Cerebellar cortex (tissue), 1 donor: ENCODE results near the gene PRDM4.
A peak's percentile ranks its signal among the peaks of the same experiment; 100 is the strongest.

Experiments used
- DNase-seq: peaks from one replicate; pipeline ENCODE4 v3.0.0-alpha.2; 2015; ENCODE audit warnings: low spot score

The PRDM4 gene

GRCh38 chr12:107760809-107761501 lies at the start of gene PRDM4:
PRDM4 (minus strand) TSS chr12:107761137; CDS start chr12:107760515, 622 bp downstream.
- DNase-seq = peak; percentile 92

- no peak for DNase-seq
These were observed 46.7 kb upstream of the PRDM4 start for GRCh38 chr12:107807471-107808150.

- no peak for DNase-seq
These were observed 44.7 kb upstream of the PRDM4 start for GRCh38 chr12:107805488-107806180.

GRCh38 chr12:107803092-107803491 lies 42.2 kb upstream of the PRDM4 start:
- DNase-seq = no peak

GRCh38 chr12:107801150-107801549 lies 40.2 kb upstream of the PRDM4 start:
- DNase-seq = no peak

GRCh38 chr12:107798580-107798979 lies 37.6 kb upstream of the PRDM4 start:
- no peak for DNase-seq

- DNase-seq = no peak
These were observed 33.5 kb upstream of the PRDM4 start for GRCh38 chr12:107794451-107794850.

- no peak for DNase-seq
These were observed 30.6 kb upstream of the PRDM4 start for GRCh38 chr12:107791465-107792089.

- DNase-seq = no peak
These were observed 27.9 kb upstream of the PRDM4 start for GRCh38 chr12:107788690-107789458.

- DNase-seq = no peak
These were observed 27.3 kb upstream of the PRDM4 start for GRCh38 chr12:107788281-107788680.

GRCh38 chr12:107783406-107784376 lies 22.8 kb upstream of the PRDM4 start:
- no peak for DNase-seq

- no peak for DNase-seq
These were observed 21.1 kb upstream of the PRDM4 start for GRCh38 chr12:107782067-107782466.

- no peak for DNase-seq
These were observed 19.4 kb upstream of the PRDM4 start for GRCh38 chr12:107780298-107780697.

GRCh38 chr12:107779077-107779831 lies 18.3 kb upstream of the PRDM4 start:
- DNase-seq = no peak

- DNase-seq = no peak
These were observed 17.6 kb upstream of the PRDM4 start for GRCh38 chr12:107778383-107779025.

- no peak for DNase-seq
These were observed 15.2 kb upstream of the PRDM4 start for GRCh38 chr12:107776171-107776570.

- DNase-seq = no peak
These were observed 14.3 kb upstream of the PRDM4 start for GRCh38 chr12:107775093-107775721.

GRCh38 chr12:107774349-107775029 lies 13.6 kb upstream of the PRDM4 start, which contains the start of gene ASCL4:
ASCL4 (plus strand) TSS chr12:107774704; CDS start chr12:107775219, 515 bp downstream.
- DNase-seq = no peak
